ENCODE measurements around the gene TNP1. TPM values are rescaled to one million over a fixed set of nuclear protein-coding genes. Genes with fewer than 3 reads are reported as not detected.

The TNP1 gene
- polyA plus RNA-seq, 3 donors: not detected

GRCh38 chr2:216873573-216873972 lies 13.7 kb upstream of the TNP1 start:
- Histone ChIP-seq H3K4me1 (ENCODE audit: control insufficient read depth in 1 of 2, insufficient read depth in 2 of 2, low read length in 2 of 2) (no peaks in the 10 kb centered on the region), H2AFZ (ENCODE audit: insufficient read depth, low read depth, low read length, poor library complexity, severe bottlenecking) (no peak overlapping the region), H3K79me2 (ENCODE audit: insufficient read depth, low read length) (no peaks in the 10 kb centered on the region), H3K9ac (ENCODE audit: insufficient read depth, low read length, poor library complexity, severe bottlenecking) (no peak overlapping the region), H3K36me3 (replicated peaks in 1 of 2; ENCODE audit: control insufficient read depth in 1 of 2, insufficient read depth in 2 of 2, low read length in 2 of 2) (no peaks in the 10 kb centered on the region), H3K4me2 (replicated peaks; ENCODE audit: extremely low read depth, low read length, poor library complexity, severe bottlenecking) (no peak overlapping the region), H3K4me3 (replicated peaks in 1 of 3; ENCODE audit: low read depth in 2 of 3, low read length in 3 of 3) (no peak overlapping the region), H3K27ac (ENCODE audit: low read depth in 1 of 2, low read length in 2 of 2) (no peak overlapping the region), H4K20me1 (ENCODE audit: insufficient read depth, low read length) (no peaks in the 10 kb centered on the region), H3K9me3 (replicated peaks in 1 of 2; ENCODE audit: control insufficient read depth in 1 of 2, insufficient read depth in 1 of 2, low read length in 2 of 2) (no peaks in the 10 kb centered on the region), H3K27me3 (ENCODE audit: control insufficient read depth in 2 of 2, insufficient read depth in 2 of 2, low read length in 2 of 2) (no peaks in the 10 kb centered on the region)
- Mint-ChIP-seq H3K4me3 (no peak overlapping the region), H3K27ac (no peak overlapping the region), H3K4me1 (peaks cover 2% of the 10 kb centered on the region), H3K9me3 (peaks cover 0 to 4% (median 0%) of the 10 kb centered on the region in 7 donors), H3K36me3 (no peaks in the 10 kb centered on the region), H3K27me3 (ENCODE audit: low read depth in 3 of 3) (peaks cover 0 to 1% (median 0%) of the 10 kb centered on the region in 3 donors)
- TF ChIP-seq CTCF (IDR thresholded peaks at IDR 0.05): no peak
- WGBS (ENCODE audit: insufficient coverage): no CpG with 5 or more reads among the region's 1 CpG
- intact Hi-C loops (cut with micrococcal nuclease): no loop called here
- no peak for DNase-seq

- no peaks in the 10 kb centered on the region for H3K9me3 ChIP-seq (replicated peaks in 1 of 2; ENCODE audit: control insufficient read depth in 1 of 2, insufficient read depth in 1 of 2, low read length in 2 of 2)
- no peaks in the 10 kb centered on the region for H3K4me1 ChIP-seq (ENCODE audit: control insufficient read depth in 1 of 2, insufficient read depth in 2 of 2, low read length in 2 of 2)
- Mint-ChIP-seq H3K4me1 (peaks cover 2% of the 10 kb centered on the region), H3K36me3 (no peaks in the 10 kb centered on the region), H3K4me3 (no peak overlapping the region), H3K27ac (no peak overlapping the region), H3K9me3 (peaks cover 0 to 4% (median 0%) of the 10 kb centered on the region in 7 donors), H3K27me3 (ENCODE audit: low read depth in 3 of 3) (no peaks in the 10 kb centered on the region)
- H3K4me2 ChIP-seq (replicated peaks; ENCODE audit: extremely low read depth, low read length, poor library complexity, severe bottlenecking): no peak overlapping the region
- no peaks in the 10 kb centered on the region for H3K27me3 ChIP-seq (ENCODE audit: control insufficient read depth in 2 of 2, insufficient read depth in 2 of 2, low read length in 2 of 2)
- no peak for TF ChIP-seq CTCF (IDR thresholded peaks at IDR 0.05)
- no peak overlapping the region for H2AFZ ChIP-seq (ENCODE audit: insufficient read depth, low read depth, low read length, poor library complexity, severe bottlenecking)
- H3K79me2 ChIP-seq (ENCODE audit: insufficient read depth, low read length): no peaks in the 10 kb centered on the region
- H3K4me3 ChIP-seq (replicated peaks in 1 of 3; ENCODE audit: low read depth in 2 of 3, low read length in 3 of 3): no peak overlapping the region
- intact Hi-C loops (cut with micrococcal nuclease): no loop called here
- DNase-seq: no peak
- no peak overlapping the region for H3K9ac ChIP-seq (ENCODE audit: insufficient read depth, low read length, poor library complexity, severe bottlenecking)
- WGBS (ENCODE audit: insufficient coverage): 85% methylated on average over 3 of the region's 3 CpGs
- no peaks in the 10 kb centered on the region for H3K36me3 ChIP-seq (replicated peaks in 1 of 2; ENCODE audit: control insufficient read depth in 1 of 2, insufficient read depth in 2 of 2, low read length in 2 of 2)
- no peaks in the 10 kb centered on the region for H4K20me1 ChIP-seq (ENCODE audit: insufficient read depth, low read length)
- no peak overlapping the region for H3K27ac ChIP-seq (ENCODE audit: low read depth in 1 of 2, low read length in 2 of 2)
Observed at GRCh38 chr2:216872624-216873023, 12.8 kb upstream of the TNP1 start.

Measured in CD14-positive monocyte (primary cell).